SK-N-SH treated with all-trans-retinoic acid at 6 μM for 48 hours (cell line): Measurements from ENCODE around the gene ZDHHC3.

ENCODE experiments used
- ATAC-seq: fragments of 200-7000 bp; cut with Tn5 transposase; 3 replicates; pipeline ENCODE4 v1.9.1; 2020; ENCODE audit warnings: mild to moderate bottlenecking, moderate library complexity
- ARNTL ChIP-seq: fragments of 450-650 bp; formaldehyde crosslinking; IDR thresholded peaks from 2 replicates; pipeline ENCODE4 v1.5.0; 2020; ENCODE audit warnings: low read depth, mild to moderate bottlenecking, moderate library complexity, borderline replicate concordance
- BACH2 ChIP-seq: fragments of 250-450 bp; sonication (Bioruptor Pico); IDR thresholded peaks from 2 replicates; pipeline ENCODE4 v1.9.0; 2021; ENCODE audit warnings: mild to moderate bottlenecking, borderline replicate concordance
- CSDC2 ChIP-seq: fragments of 250-450 bp; sonication (Bioruptor Pico); IDR thresholded peaks from 2 replicates; pipeline ENCODE4 v1.5.0; 2020; ENCODE audit warnings: mild to moderate bottlenecking, moderate library complexity
- ESRRG ChIP-seq: fragments of 250-450 bp; sonication (Bioruptor Pico); IDR thresholded peaks from 2 replicates; pipeline ENCODE4 v1.6.1; 2021; ENCODE audit warnings: mild to moderate bottlenecking
- GLIS3 ChIP-seq: fragments of 250-450 bp; sonication (Bioruptor Pico); IDR thresholded peaks from 2 replicates; pipeline ENCODE4 v1.5.0; 2020; ENCODE audit warnings: mild to moderate bottlenecking, moderate library complexity
- ISL1 ChIP-seq: fragments of 250-450 bp; sonication (Bioruptor Pico); IDR thresholded peaks from 2 replicates; pipeline ENCODE4 v2.1.2; 2022; ENCODE audit warnings: mild to moderate bottlenecking, moderate library complexity
- OSR1 ChIP-seq: fragments of 250-450 bp; sonication (Bioruptor Pico); IDR thresholded peaks from 2 replicates; pipeline ENCODE4 v1.8.0; 2022; ENCODE audit warnings: moderate library complexity, mild to moderate bottlenecking, inconsistent platforms
- RARB ChIP-seq: fragments of 250-450 bp; sonication (Bioruptor Pico); IDR thresholded peaks from 2 replicates; pipeline ENCODE4 v1.8.0; 2021; ENCODE audit warnings: mild to moderate bottlenecking, moderate library complexity
- SNAI2 ChIP-seq: fragments of 250-450 bp; sonication (Bioruptor Pico); IDR thresholded peaks from 2 replicates; pipeline ENCODE4 v1.5.0; 2020; ENCODE audit warnings: mild to moderate bottlenecking, moderate library complexity
- TCF4 ChIP-seq: fragments of 250-450 bp; sonication (Bioruptor Pico); IDR thresholded peaks from 2 replicates; pipeline ENCODE4 v1.8.0; 2021; ENCODE audit warnings: mild to moderate bottlenecking, moderate library complexity, borderline replicate concordance
- TOX ChIP-seq: fragments of 250-450 bp; sonication (Bioruptor Pico); IDR thresholded peaks from 2 replicates; pipeline ENCODE4 v1.8.0; 2021; ENCODE audit warnings: mild to moderate bottlenecking, moderate library complexity, borderline replicate concordance
- ZC3H10 ChIP-seq: fragments of 250-450 bp; sonication (Bioruptor Pico); IDR thresholded peaks from 2 replicates; pipeline ENCODE4 v1.5.1; 2021; ENCODE audit warnings: mild to moderate bottlenecking, moderate library complexity
- ZNF565 ChIP-seq: fragments of 450-650 bp; formaldehyde crosslinking; conservative IDR thresholded peaks from 2 replicates; pipeline ENCODE4 v1.5.0; 2020; ENCODE audit warnings: low read depth, mild to moderate bottlenecking, moderate library complexity
- ZNF70 ChIP-seq: fragments of 450-650 bp; formaldehyde crosslinking; IDR thresholded peaks from 2 replicates; pipeline ENCODE4 v1.5.0; 2020; ENCODE audit warnings: mild to moderate bottlenecking, moderate library complexity
- ZNF8 ChIP-seq: fragments of 450-650 bp; formaldehyde crosslinking; IDR thresholded peaks from 2 replicates; pipeline ENCODE4 v1.5.0; 2020; ENCODE audit warnings: mild to moderate bottlenecking, moderate library complexity
- TF ChIP-seq, protein P1 (sequence below): fragments of 250-450 bp; sonication (Bioruptor Pico); IDR thresholded peaks from 2 replicates; pipeline ENCODE4 v1.8.0; 2021; ENCODE audit warnings: low read depth, mild to moderate bottlenecking, moderate library complexity, borderline replicate concordance
- TF ChIP-seq, protein P2 (sequence below): fragments of 250-450 bp; sonication (Bioruptor Pico); IDR thresholded peaks from 2 replicates; pipeline ENCODE4 v1.5.1; 2021; ENCODE audit warnings: mild to moderate bottlenecking, moderate library complexity
- TF ChIP-seq, protein P3 (sequence below): fragments of 250-450 bp; sonication (Bioruptor Pico); IDR thresholded peaks from 2 replicates; pipeline ENCODE4 v1.5.1; 2020; ENCODE audit warnings: low read depth, mild to moderate bottlenecking, moderate library complexity
- TF ChIP-seq, protein P4 (sequence below): fragments of 250-450 bp; sonication (Bioruptor Pico); IDR thresholded peaks from 2 replicates; pipeline ENCODE4 v1.5.0; 2020; ENCODE audit warnings: mild to moderate bottlenecking, moderate library complexity

The ZDHHC3 gene

DNA sequence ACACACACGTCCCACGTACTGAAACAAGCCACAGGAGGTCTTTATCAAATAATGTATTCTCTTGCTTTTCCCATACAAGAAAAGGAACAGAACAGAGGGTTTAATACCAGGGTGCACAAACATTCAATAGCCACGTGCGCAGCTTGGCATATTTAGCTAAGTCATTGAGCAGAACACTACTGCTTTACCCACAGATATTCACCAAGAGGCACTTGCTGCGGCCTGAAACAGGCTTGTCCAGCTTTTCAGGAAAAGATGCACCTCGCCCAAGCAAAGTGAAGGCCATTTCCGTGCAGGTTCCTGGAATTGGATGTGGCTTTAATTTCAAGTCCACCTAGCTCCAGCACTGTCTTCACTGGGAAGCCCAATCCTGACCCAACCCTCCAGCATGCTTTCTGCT lies 17.6 kb downstream of the ZDHHC3 start:
- ATAC-seq = no peak
- TF ChIP-seq ARNTL (no peak), CSDC2 (CRISPR knock-in tag) (no peak), TCF4 (no peak), OSR1 (CRISPR knock-in tag) (no peak)
- TF ChIP-seq, protein P1, sequence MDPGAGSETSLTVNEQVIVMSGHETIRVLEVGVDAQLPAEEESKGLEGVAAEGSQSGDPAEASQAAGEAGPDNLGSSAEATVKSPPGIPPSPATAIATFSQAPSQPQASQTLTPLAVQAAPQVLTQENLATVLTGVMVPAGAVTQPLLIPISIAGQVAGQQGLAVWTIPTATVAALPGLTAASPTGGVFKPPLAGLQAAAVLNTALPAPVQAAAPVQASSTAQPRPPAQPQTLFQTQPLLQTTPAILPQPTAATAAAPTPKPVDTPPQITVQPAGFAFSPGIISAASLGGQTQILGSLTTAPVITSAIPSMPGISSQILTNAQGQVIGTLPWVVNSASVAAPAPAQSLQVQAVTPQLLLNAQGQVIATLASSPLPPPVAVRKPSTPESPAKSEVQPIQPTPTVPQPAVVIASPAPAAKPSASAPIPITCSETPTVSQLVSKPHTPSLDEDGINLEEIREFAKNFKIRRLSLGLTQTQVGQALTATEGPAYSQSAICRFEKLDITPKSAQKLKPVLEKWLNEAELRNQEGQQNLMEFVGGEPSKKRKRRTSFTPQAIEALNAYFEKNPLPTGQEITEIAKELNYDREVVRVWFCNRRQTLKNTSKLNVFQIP (CRISPR knock-in tag) = no peak

DNA sequence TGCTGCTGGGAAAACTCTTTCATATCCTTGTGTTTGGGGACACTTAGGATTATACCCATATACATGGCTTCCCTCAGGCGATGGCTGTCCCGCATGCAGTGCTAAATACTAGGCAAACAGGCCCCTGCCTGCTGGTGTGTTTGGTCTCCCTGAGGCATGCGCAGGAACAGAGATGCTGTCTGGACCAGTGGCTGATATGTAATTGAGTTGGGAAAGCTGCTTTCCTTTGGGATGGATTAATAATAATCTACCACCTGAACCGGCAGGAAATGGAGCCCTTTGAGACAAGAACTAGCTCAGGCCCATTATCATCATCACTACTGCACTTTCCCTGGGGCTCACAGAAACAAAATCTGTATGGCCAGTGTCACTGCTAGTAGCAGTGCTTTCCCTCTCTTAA lies 18.0 kb downstream of the ZDHHC3 start:
- no peak for ATAC-seq
- TF ChIP-seq BACH2 (CRISPR knock-in tag) (no peak), ESRRG (CRISPR knock-in tag) (no peak), ZNF8 (CRISPR knock-in tag) (no peak), ISL1 (CRISPR knock-in tag) (no peak), TOX (CRISPR knock-in tag) (no peak), ZNF70 (CRISPR knock-in tag) (no peak), SNAI2 (CRISPR knock-in tag) (no peak), OSR1 (CRISPR knock-in tag) (no peak)
- TF ChIP-seq, protein P2, sequence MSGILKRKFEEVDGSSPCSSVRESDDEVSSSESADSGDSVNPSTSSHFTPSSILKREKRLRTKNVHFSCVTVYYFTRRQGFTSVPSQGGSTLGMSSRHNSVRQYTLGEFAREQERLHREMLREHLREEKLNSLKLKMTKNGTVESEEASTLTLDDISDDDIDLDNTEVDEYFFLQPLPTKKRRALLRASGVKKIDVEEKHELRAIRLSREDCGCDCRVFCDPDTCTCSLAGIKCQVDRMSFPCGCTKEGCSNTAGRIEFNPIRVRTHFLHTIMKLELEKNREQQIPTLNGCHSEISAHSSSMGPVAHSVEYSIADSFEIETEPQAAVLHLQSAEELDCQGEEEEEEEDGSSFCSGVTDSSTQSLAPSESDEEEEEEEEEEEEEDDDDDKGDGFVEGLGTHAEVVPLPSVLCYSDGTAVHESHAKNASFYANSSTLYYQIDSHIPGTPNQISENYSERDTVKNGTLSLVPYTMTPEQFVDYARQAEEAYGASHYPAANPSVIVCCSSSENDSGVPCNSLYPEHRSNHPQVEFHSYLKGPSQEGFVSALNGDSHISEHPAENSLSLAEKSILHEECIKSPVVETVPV (CRISPR knock-in tag) = no peak
- TF ChIP-seq, protein P1 (CRISPR knock-in tag) = no peak

DNA sequence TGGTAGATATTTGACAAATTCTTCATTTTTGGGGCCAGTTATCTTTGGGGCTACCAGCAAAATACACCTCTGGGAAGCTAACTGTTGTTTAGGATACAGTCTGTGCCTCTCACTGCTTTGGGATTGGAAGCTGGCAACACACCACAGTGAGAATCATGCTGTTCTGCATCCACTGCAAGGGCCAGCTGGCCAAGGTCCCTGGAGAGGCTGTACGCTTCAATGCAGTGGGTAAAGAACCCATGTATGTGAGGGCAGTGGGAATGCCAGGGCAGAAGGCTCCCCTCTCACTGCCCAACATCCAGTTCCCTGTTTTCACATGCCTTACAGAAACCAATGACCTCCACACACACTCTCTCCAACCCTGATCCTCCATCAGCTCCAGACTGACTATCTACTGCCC lies 20.1 kb downstream of the ZDHHC3 start:
- ATAC-seq = no peak
- TF ChIP-seq OSR1 (CRISPR knock-in tag) (no peak), GLIS3 (CRISPR knock-in tag) (no peak), CSDC2 (CRISPR knock-in tag) (no peak), BACH2 (CRISPR knock-in tag) (no peak), TOX (CRISPR knock-in tag) (no peak), ISL1 (CRISPR knock-in tag) (no peak), ARNTL (no peak), ZNF8 (CRISPR knock-in tag) (no peak), ZC3H10 (CRISPR knock-in tag) (no peak), ESRRG (CRISPR knock-in tag) (no peak), TCF4 (no peak), RARB (no peak), ZNF565 (no peak), SNAI2 (CRISPR knock-in tag) (no peak)
- TF ChIP-seq, protein P3, sequence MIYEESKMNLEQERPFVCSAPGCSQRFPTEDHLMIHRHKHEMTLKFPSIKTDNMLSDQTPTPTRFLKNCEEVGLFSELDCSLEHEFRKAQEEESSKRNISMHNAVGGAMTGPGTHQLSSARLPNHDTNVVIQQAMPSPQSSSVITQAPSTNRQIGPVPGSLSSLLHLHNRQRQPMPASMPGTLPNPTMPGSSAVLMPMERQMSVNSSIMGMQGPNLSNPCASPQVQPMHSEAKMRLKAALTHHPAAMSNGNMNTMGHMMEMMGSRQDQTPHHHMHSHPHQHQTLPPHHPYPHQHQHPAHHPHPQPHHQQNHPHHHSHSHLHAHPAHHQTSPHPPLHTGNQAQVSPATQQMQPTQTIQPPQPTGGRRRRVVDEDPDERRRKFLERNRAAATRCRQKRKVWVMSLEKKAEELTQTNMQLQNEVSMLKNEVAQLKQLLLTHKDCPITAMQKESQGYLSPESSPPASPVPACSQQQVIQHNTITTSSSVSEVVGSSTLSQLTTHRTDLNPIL (CRISPR knock-in tag) = no peak
- TF ChIP-seq, protein P1 (CRISPR knock-in tag) = no peak
- TF ChIP-seq, protein P2 (CRISPR knock-in tag) = no peak
- TF ChIP-seq, all 23 proteins: peak for 0

DNA sequence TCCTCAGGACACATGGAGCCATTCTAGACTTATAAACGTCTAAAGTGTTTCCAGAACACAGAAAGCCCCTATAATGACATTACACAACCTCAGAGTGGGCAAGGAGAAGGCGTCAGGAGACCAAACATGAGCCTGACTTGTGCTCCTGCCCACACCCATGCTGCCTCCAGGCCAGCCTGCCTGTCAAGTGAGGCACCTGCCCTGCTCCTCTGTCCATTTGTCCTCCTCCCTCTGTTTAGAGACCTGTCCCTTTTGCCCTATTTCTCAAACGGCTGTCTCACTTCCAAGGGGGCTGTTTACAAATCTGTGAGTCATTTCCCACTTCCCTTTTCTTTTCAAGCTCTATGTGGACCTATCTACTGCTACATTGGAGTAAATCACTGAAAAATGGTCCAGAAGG lies 21.0 kb downstream of the ZDHHC3 start:
- no peak for ATAC-seq

More for the DNA sequence above, 21.0 kb downstream of the ZDHHC3 start:
- TF ChIP-seq RARB (no peak), ISL1 (CRISPR knock-in tag) (no peak), TOX (CRISPR knock-in tag) (no peak), ZNF565 (no peak), ZC3H10 (CRISPR knock-in tag) (no peak)
- TF ChIP-seq, protein P2 (CRISPR knock-in tag) = no peak
- TF ChIP-seq, protein P4, sequence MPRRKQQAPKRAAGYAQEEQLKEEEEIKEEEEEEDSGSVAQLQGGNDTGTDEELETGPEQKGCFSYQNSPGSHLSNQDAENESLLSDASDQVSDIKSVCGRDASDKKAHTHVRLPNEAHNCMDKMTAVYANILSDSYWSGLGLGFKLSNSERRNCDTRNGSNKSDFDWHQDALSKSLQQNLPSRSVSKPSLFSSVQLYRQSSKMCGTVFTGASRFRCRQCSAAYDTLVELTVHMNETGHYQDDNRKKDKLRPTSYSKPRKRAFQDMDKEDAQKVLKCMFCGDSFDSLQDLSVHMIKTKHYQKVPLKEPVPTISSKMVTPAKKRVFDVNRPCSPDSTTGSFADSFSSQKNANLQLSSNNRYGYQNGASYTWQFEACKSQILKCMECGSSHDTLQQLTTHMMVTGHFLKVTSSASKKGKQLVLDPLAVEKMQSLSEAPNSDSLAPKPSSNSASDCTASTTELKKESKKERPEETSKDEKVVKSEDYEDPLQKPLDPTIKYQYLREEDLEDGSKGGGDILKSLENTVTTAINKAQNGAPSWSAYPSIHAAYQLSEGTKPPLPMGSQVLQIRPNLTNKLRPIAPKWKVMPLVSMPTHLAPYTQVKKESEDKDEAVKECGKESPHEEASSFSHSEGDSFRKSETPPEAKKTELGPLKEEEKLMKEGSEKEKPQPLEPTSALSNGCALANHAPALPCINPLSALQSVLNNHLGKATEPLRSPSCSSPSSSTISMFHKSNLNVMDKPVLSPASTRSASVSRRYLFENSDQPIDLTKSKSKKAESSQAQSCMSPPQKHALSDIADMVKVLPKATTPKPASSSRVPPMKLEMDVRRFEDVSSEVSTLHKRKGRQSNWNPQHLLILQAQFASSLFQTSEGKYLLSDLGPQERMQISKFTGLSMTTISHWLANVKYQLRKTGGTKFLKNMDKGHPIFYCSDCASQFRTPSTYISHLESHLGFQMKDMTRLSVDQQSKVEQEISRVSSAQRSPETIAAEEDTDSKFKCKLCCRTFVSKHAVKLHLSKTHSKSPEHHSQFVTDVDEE (CRISPR knock-in tag) = no peak
